DND-41 (cell line): ENCODE measurements around the gene CHST3.

ENCODE experiments used
- ATAC-seq: fragments of 200-7000 bp; cut with Tn5 transposase; 3 replicates; pipeline ENCODE4 v1.9.1; 2021; ENCODE audit warnings: low read depth; ENCODE audit not compliant: insufficient read depth
- DNase-seq: peaks from one replicate; pipeline ENCODE4 v3.0.0-alpha.2; 2020
- H2AFZ ChIP-seq: 2 replicates; pipeline ENCODE4 v1.6.0; 2012; ENCODE audit warnings: low read depth, low read length
- H3K27ac ChIP-seq: 2 replicates; pipeline ENCODE4 v1.5.1; 2012; ENCODE audit warnings: low read length, inconsistent platforms
- H3K27me3 ChIP-seq: fragments of 200-600 bp; sonication (generic); 2 replicates; pipeline ENCODE4 v1.6.0; 2012; ENCODE audit warnings: low read length, mild to moderate bottlenecking, inconsistent platforms; ENCODE audit not compliant: insufficient read depth, poor library complexity
- H3K36me3 ChIP-seq: 2 replicates; pipeline ENCODE4 v1.5.1; 2012; ENCODE audit warnings: low read length, inconsistent platforms; ENCODE audit not compliant: insufficient read depth
- H3K4me1 ChIP-seq: 2 replicates; pipeline ENCODE4 v1.5.1; 2012; ENCODE audit warnings: mild to moderate bottlenecking, low read length; ENCODE audit not compliant: insufficient read depth
- H3K4me2 ChIP-seq: 2 replicates; pipeline ENCODE4 v1.6.0; 2012; ENCODE audit warnings: mild to moderate bottlenecking, moderate library complexity, low read length, inconsistent platforms; ENCODE audit not compliant: insufficient read depth
- H3K4me3 ChIP-seq, 2 experiments: fragments of 200-600 bp in 1 of 2; shearing (Covaris generic) in 1 of 2; 2 replicates each; pipeline ENCODE4 v1.5.1; 2012 to 2016; ENCODE audit warnings: inconsistent platforms in 2 of 2, low read length in 2 of 2, mild to moderate bottlenecking in 2 of 2, low read depth in 1 of 2, moderate library complexity in 1 of 2
- H3K79me2 ChIP-seq: 2 replicates; pipeline ENCODE4 v1.6.0; 2012; ENCODE audit warnings: low read length, inconsistent platforms; ENCODE audit not compliant: insufficient read depth
- H3K9ac ChIP-seq: 2 replicates; pipeline ENCODE4 v1.6.0; 2012; ENCODE audit warnings: low read depth, mild to moderate bottlenecking, inconsistent platforms, low read length, moderate library complexity
- H3K9me3 ChIP-seq: 2 replicates; pipeline ENCODE4 v1.5.1; 2012; ENCODE audit warnings: low read length, moderate library complexity, mild to moderate bottlenecking, inconsistent platforms; ENCODE audit not compliant: insufficient read depth, severe bottlenecking
- H4K20me1 ChIP-seq: 2 replicates; pipeline ENCODE4 v1.6.0; 2012; ENCODE audit warnings: low read length; ENCODE audit not compliant: insufficient read depth
- EZH2 ChIP-seq: IDR thresholded peaks from 3 replicates; pipeline ENCODE4 v1.6.1; 2012; ENCODE audit warnings: borderline replicate concordance, low read depth, mild to moderate bottlenecking, moderate library complexity, low read length, inconsistent platforms; ENCODE audit not compliant: severe bottlenecking
- TF ChIP-seq, protein P1 (sequence below): IDR thresholded peaks from 2 replicates; pipeline ENCODE4 v1.5.1; 2012; ENCODE audit warnings: borderline replicate concordance, low read length, moderate library complexity, mild to moderate bottlenecking; ENCODE audit not compliant: poor library complexity, severe bottlenecking; ENCODE audit errors: extremely low read depth

CHST3 gene

DNA sequence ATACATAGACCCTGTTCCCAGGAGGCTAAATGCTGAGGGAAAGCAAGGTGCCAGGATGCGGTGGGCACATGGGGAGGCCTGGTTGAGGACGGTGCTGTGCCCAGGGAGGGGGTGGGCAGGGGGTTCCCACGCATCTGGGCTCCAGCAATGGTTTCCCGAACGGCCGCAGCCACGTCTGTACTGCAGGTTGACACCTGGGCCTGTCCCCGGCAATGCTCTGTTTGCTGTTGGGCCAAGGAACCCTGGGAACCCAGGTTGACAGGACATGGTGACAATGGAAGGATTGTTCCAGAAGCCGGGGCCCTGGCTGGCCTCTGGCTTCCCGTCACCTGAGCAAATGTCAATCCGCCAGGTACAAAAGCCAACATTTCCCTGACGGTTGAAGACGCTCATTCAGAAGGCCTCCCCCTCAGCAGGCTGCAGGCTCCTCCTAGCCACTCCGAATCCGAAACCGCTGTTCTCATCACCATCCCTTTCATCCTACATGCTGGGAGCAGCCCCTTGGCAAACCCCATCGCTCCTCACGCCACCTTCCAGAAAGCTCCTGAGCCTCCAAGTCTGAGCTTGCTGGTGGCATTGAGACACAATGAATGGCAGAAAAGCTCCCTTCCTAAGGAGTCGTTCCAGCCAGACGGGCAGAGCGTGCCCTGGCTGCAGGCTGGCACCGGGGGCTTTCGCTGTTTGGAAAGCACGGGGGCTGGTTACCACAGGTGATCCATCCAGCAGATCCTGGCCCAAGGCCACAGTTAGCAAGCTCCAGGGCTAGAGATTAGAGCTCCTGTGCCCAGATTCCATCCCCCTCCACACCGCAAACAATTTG lies 92.9 kb downstream of the CHST3 start:
- no peak for TF ChIP-seq EZH2
- TF ChIP-seq, protein P1, sequence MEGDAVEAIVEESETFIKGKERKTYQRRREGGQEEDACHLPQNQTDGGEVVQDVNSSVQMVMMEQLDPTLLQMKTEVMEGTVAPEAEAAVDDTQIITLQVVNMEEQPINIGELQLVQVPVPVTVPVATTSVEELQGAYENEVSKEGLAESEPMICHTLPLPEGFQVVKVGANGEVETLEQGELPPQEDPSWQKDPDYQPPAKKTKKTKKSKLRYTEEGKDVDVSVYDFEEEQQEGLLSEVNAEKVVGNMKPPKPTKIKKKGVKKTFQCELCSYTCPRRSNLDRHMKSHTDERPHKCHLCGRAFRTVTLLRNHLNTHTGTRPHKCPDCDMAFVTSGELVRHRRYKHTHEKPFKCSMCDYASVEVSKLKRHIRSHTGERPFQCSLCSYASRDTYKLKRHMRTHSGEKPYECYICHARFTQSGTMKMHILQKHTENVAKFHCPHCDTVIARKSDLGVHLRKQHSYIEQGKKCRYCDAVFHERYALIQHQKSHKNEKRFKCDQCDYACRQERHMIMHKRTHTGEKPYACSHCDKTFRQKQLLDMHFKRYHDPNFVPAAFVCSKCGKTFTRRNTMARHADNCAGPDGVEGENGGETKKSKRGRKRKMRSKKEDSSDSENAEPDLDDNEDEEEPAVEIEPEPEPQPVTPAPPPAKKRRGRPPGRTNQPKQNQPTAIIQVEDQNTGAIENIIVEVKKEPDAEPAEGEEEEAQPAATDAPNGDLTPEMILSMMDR: no peak
- Histone ChIP-seq H2AFZ (no peak overlapping the region), H3K9ac (no peak overlapping the region), H3K36me3 (no peaks in the 10 kb centered on the region), H4K20me1 (no peaks in the 10 kb centered on the region), H3K4me3 (no peak overlapping the region), H3K27ac (no peak overlapping the region), H3K4me1 (no peaks in the 10 kb centered on the region), H3K79me2 (no peaks in the 10 kb centered on the region), H3K4me2 (no peak overlapping the region), H3K9me3 (no peaks in the 10 kb centered on the region), H3K27me3 (no peaks in the 10 kb centered on the region)
- no peak for DNase-seq
- ATAC-seq: no peak

DNA sequence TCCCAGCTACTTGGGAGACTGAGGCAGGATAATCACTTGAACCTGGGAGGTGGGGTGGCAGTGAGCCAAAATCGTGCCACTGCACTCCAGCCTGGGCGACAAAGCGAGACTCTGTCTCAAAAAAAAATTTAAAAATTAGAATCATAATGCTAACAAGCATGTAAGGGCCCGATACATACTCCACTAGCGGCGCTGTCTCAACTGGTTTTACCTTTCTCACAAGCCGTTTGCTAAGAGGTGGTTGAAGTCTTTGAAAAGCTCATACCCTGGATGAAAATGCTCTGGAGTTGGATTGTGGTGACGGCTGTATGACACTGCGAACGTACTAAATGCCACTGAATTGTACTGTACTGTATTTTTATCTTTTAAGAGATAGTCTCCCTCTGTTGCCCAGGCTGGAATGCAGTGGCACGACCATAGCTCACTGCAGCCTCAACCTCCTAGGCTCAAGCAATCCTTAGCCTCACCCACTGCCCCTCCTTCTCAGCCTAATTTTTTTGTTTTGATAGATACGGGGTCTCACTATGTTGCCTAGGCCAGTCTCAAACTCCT lies 94.2 kb downstream of the CHST3 start:
- no peaks in the 10 kb centered on the region for H3K27me3 ChIP-seq
- no peak overlapping the region for H3K4me2 ChIP-seq
- no peak overlapping the region for H2AFZ ChIP-seq
- H3K27ac ChIP-seq: no peak overlapping the region
- H3K4me3 ChIP-seq: no peak overlapping the region
- H3K36me3 ChIP-seq: no peaks in the 10 kb centered on the region
- H4K20me1 ChIP-seq: no peaks in the 10 kb centered on the region
- TF ChIP-seq EZH2: no peak
- TF ChIP-seq, protein P1: no peak
- no peak overlapping the region for H3K9ac ChIP-seq
- no peaks in the 10 kb centered on the region for H3K9me3 ChIP-seq
- ATAC-seq (no peak), DNase-seq (no peak)
- no peaks in the 10 kb centered on the region for H3K79me2 ChIP-seq
- H3K4me1 ChIP-seq: no peaks in the 10 kb centered on the region

DNA sequence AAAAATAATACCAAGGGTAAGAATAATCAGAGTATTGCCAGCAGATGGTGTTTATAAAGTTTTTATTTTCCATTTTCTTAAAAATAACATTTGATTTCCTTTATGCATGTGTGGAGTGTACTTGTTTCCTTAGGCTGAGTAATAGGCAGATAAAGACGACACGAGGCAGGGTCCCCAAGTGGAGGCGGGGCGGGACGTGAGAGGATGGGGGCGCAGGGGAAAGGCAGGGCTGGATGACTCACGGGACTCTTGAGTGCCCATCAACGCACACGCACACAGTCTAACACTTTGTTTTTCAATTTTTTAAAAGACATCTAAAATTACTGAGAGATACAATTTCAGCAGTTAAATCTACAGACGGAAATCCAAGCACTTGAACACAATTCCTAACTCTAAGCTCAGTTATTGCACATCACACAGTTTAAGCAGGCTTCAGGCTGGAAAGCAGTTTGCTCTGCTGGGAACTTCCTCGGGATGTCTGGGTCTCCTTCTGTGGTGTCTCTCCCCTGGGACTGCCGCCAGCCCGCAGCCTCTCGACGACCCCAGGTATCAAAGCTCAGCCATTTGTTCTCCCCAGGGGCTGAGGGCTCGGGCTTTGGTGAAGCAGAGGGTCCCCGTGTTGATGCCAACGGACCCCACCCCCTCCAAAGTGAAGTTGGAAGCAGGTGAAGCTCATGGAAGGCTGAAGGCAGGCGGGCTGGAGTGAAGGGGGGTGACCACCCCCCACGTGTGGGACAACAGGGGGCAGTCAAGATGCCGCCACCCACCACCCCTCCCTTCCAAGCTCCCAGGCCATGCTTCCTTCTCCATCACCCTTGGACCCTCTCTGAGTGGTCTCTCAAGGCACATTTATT lies 95.0 kb downstream of the CHST3 start:
- H3K27ac ChIP-seq: no peak overlapping the region
- H3K9me3 ChIP-seq: no peaks in the 10 kb centered on the region
- H3K4me1 ChIP-seq: no peaks in the 10 kb centered on the region
- no peak for ATAC-seq
- H3K36me3 ChIP-seq: no peaks in the 10 kb centered on the region
- TF ChIP-seq EZH2: no peak
- TF ChIP-seq, protein P1: no peak
- H3K4me3 ChIP-seq: no peak overlapping the region
- H3K9ac ChIP-seq: no peak overlapping the region
- H3K27me3 ChIP-seq: no peaks in the 10 kb centered on the region
- no peaks in the 10 kb centered on the region for H3K79me2 ChIP-seq
- H4K20me1 ChIP-seq: no peaks in the 10 kb centered on the region
- DNase-seq: no peak
- H3K4me2 ChIP-seq: no peak overlapping the region
- no peak overlapping the region for H2AFZ ChIP-seq
